A549 treated with CORT108297 at 1 μM for 4 hours (cell line): ENCODE data around the gene GCNT3. TPM values are rescaled to one million over a fixed set of nuclear protein-coding genes. Genes with fewer than 3 reads are reported as not detected.

Source experiments
- total RNA-seq: library from RNA; stranded (reverse); fragments of 200-300 nt; extraction: Qiagen RNA extraction; gene quantifications from 5 replicates; pipeline ENCODE4 v1.2.3, GENCODE V29; 2022

Gene GCNT3, protein sequence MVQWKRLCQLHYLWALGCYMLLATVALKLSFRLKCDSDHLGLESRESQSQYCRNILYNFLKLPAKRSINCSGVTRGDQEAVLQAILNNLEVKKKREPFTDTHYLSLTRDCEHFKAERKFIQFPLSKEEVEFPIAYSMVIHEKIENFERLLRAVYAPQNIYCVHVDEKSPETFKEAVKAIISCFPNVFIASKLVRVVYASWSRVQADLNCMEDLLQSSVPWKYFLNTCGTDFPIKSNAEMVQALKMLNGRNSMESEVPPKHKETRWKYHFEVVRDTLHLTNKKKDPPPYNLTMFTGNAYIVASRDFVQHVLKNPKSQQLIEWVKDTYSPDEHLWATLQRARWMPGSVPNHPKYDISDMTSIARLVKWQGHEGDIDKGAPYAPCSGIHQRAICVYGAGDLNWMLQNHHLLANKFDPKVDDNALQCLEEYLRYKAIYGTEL
- 143 to 183 TPM (median 156 TPM) in 5 replicates for total RNA-seq

DNA sequence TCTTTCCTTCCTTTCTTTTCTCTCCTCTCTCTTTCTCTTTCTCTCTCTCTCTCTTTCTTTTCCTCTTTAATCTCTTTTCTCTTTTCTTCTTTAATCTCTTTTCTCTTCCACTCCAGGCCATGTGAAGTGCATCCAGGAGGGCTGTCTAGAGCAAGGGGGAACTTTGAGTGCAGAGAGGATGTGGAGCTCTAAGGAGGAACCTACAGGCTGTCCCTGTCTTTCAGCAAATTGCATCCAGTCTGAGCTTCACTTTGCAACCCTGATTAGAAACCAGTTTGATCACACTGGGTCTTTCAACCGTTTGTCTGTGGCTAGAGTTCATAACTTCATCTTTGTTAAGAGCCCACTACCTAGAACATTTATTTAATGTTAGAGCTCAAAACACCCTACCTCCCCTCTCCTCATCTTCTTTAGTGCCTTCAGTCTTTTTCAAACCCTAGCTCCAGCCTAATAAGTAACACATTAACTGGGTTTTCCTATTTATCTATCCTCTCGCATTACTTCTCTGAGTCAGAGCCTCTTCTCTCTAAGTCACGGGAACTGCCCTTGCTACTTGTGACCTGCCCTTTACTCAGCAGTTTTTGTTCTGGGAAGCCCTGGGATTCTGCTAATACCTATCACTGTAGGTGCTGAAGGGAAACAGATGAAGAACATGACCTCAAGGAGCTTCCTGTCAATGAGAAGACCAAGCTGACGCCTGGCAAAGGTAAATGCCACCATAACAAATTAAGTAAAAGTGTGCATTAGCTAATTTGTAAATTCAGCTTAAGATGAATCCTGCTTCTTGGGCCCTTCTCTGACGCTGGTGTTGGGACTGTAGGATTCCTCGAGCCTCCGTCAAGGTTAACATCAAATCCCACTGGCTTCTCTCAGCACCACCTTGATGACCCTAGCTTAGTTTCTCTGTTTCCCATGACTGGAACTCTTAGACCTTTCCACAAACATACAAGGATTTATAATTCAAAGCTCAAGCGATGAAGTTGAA is at the start of gene GCNT3:
TSS of gene GCNT3 (plus strand) at position 508 of the 985 bp plus-strand sequence. CDS start 6,456 bp downstream, outside the sequence.

DNA sequence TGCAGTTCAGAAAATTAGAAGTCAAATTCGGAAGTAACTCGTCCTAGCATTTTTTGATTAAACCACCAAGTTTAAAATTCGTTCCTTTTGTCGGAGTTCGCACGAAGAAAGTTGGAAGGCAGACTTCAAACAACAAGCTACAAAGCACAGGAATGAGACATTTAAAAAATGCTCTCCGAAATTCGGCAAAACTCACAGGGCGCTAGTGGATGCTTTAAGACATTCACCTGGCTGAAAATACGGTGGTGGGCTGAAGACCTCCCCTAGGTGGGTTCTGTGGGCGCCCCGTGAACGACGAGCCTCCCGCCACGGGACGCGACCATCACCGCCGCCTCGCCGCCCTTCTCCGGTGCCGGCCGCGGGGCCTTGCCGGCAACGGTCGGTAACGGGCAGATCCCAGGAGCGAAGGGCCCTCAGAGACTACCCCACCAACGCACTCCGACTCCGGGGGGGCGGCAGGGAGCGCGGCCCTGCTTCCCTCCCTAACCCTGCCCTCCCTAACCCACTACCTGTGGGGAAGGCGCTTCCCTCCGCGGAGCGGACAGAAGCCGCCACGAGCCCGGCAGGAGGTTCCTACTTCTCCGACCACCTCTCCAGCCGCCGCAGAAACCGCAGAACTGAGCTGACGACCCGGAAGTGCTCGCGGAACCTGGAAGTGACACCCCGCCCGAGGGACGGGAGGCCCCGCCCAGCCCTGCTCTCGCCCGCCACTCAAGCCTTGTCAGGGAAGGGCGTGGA is 45.5 kb downstream of the GCNT3 start, which contains the start of gene GTF2A2:
TSS of gene GTF2A2 (minus strand) at position 619 of the 738 bp plus-strand sequence. CDS start 5,238 bp downstream, outside the sequence.

Other genes with a start within 250 kb of the GCNT3 start
- gene MYO1E, start 238.9 kb upstream of the GCNT3 start, total RNA-seq: 168 to 269 TPM (median 226 TPM) in 5 replicates
- 12.1 to 14.6 TPM (median 12.8 TPM) in 5 replicates for gene FAM81A, start 173.6 kb upstream of the GCNT3 start, total RNA-seq
- 165 to 193 TPM (median 176 TPM) in 5 replicates for gene GTF2A2, start 45.7 kb downstream of the GCNT3 start, total RNA-seq
- 59.9 to 102 TPM (median 69.9 TPM) in 5 replicates for gene BNIP2, start 77.5 kb downstream of the GCNT3 start, total RNA-seq